HG03432 (cell line): ENCODE data around the gene SEMA5B.

Experiments used
- ATAC-seq: cut with Tn5 transposase; IDR thresholded peaks from one replicate; pipeline ENCODE4 v1.9.1; 2021; ENCODE audit warnings: mild to moderate bottlenecking, moderate library complexity; ENCODE audit not compliant: unreplicated experiment

SEMA5B gene

GRCh38 chr3:123025642-123026521 is 1.7 kb downstream of the SEMA5B start:
- ATAC-seq: no peak

GRCh38 chr3:123024056-123024455 is 3.5 kb downstream of the SEMA5B start:
- ATAC-seq: no peak

- no peak for ATAC-seq
Measured at GRCh38 chr3:123021996-123022510, 5.5 kb downstream of the SEMA5B start.

- ATAC-seq: no peak
Measured at GRCh38 chr3:123021388-123021787, 6.2 kb downstream of the SEMA5B start.

- no peak for ATAC-seq
Measured at GRCh38 chr3:123020709-123021108, 6.9 kb downstream of the SEMA5B start.

GRCh38 chr3:123019591-123019990 is 8.0 kb downstream of the SEMA5B start:
- ATAC-seq: no peak

GRCh38 chr3:123019161-123019560 is 8.4 kb downstream of the SEMA5B start:
- ATAC-seq: no peak

GRCh38 chr3:123018683-123019082 is 8.9 kb downstream of the SEMA5B start:
- ATAC-seq: no peak

GRCh38 chr3:123015596-123015995 is 12.0 kb downstream of the SEMA5B start:
- ATAC-seq: no peak

- no peak for ATAC-seq
Measured at GRCh38 chr3:123013876-123014275, 13.7 kb downstream of the SEMA5B start.

- ATAC-seq: no peak
Measured at GRCh38 chr3:123012652-123013051, 14.9 kb downstream of the SEMA5B start.

GRCh38 chr3:123011447-123011846 is 16.1 kb downstream of the SEMA5B start:
- ATAC-seq: no peak

- ATAC-seq: no peak
Measured at GRCh38 chr3:123008840-123009239, 18.7 kb downstream of the SEMA5B start.

- no peak for ATAC-seq
Measured at GRCh38 chr3:123006609-123007008, 21.0 kb downstream of the SEMA5B start.

GRCh38 chr3:123005291-123005690 is 22.3 kb downstream of the SEMA5B start:
- no peak for ATAC-seq

GRCh38 chr3:123004201-123004918 is 23.2 kb downstream of the SEMA5B start:
- ATAC-seq: no peak

GRCh38 chr3:123002749-123003497 is 24.6 kb downstream of the SEMA5B start:
- ATAC-seq: no peak

- no peak for ATAC-seq
Measured at GRCh38 chr3:123002100-123002748, 25.3 kb downstream of the SEMA5B start.

- no peak for ATAC-seq
Measured at GRCh38 chr3:122998856-122999255, 28.7 kb downstream of the SEMA5B start.

GRCh38 chr3:122998206-122998605 is 29.4 kb downstream of the SEMA5B start:
- ATAC-seq: no peak
